Activated CD8-positive, alpha-beta memory T cell treated with anti-CD3 and anti-CD28 coated beads for 1 hour (primary cell): ENCODE results near the gene MMP28.
"Not testable (repeated sequence)": the region's sequence is repeated elsewhere in the genome, so short reads cannot be mapped to it uniquely, and the experiment has no call there.

Experiments used
- DNase-seq, 2 donors: peaks; one replicate each; pipeline ENCODE4 v3.0.0-alpha.2; 2020; ENCODE audit warnings: low read depth in 1 of 2; ENCODE audit errors: extremely low read depth in 1 of 2

The MMP28 gene

GRCh38 chr17:35766489-35766877 lies 29.0 kb downstream of the MMP28 start:
- DNase-seq = no peak

GRCh38 chr17:35765756-35766488 lies 29.5 kb downstream of the MMP28 start:
- DNase-seq = no peak

- DNase-seq = no peak
These were observed 30.2 kb downstream of the MMP28 start for GRCh38 chr17:35765086-35765710.

- peak; percentile 62 to 78 for DNase-seq
These were observed 31.1 kb downstream of the MMP28 start for GRCh38 chr17:35764123-35764991.

DNA sequence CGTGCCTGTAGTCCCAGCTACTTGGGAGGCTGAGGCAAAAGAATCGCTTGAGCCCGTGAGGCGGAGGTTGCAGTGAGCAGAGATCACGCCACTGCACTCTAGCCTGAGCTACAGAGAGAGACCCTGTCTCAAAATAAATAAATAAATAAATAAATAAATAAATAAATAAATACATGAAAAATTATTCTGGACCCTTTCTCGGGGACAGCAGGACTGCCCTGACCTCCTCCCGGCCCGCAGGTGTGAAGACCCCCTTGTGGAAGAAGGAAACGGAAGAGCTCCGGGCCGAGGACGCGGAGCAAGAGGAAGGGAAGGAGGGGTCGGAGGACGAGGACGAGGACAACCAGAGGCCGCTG lies 31.7 kb downstream of the MMP28 start:
- DNase-seq = no peak

DNA sequence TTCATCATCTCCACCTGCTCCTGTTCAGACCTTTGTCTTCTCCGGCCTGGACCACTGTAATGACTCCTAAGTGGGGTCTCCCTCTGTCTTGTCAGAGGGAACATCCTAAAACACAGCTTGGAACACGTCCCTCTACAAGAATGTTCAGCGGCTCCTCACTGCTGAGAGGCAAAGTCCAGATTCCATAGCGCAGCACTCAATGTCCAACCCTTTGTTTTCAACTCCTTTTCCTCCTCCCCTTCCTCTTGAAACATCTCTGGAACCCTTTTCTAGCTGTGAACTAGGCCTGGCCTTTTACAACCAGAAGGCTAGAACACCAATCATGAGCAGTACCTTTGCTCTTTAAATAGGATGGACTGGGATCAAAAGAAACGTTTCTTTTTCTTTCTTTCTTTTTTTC lies 33.8 kb downstream of the MMP28 start:
- DNase-seq = no peak

DNA sequence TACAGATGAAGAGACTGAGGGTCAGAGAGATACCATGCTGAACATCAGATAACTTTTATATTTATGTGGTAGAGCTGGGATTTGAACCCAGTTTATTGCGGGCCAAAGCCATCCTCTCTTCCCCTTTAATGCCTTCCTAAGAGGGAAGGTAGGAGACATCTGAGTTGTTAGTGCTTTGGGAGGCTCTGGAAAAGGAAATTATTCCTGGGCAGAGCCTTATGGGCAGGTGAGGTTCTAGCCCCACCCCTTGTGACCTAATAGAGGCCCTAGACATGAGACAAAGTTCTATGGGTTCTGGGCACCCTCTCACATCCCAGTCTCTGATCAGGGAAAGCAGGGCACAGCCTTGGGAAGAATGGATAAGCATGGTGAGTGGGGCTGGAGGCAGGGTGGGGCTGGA lies 34.9 kb downstream of the MMP28 start, which contains the start of gene C17orf50:
C17orf50 (plus strand) TSS at position 301 of the 400 bp plus-strand sequence; CDS start at position 356, 55 bp downstream.
- no peak for DNase-seq

GRCh38 chr17:35757243-35757642 lies 38.2 kb downstream of the MMP28 start:
- DNase-seq = no peak

DNA sequence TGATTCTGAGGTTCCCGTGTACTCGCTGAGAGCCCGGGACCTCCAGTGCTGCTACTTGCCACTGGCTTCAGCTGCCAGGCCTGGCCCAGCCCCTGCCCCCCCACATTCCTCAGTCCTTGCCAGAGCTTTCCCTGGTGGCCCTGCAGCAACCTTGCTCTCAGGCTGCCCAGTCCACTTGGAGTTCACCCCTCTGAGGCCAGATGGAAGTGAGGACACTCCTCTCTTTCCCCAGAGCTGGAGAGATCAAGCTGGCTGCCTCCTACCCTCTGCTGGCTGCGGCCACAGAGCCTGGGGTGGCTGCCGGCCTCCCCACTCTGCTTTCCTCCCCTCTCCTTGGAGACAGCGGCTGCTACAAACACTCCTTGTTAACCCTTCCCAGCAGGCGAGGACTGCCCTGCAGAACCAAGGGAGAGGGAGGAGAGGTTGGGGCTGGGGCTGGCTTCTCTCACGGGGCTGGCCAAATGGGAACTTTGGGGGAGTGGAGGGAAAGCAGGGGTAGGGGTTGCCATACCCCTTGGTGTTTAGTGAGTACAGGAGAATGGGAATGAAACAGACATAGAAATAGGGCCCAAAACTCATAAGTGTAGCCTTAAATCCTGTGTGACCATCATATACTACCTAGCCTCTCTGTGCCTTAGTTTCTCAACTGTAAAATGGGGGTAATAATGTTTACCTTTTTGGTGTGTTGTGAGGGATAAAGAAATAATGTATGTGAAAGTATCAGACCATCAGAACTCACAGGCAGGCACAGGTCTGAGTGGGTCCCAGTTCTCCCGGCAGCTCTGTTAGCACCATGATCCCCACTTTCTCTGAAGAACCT lies 42.3 kb downstream of the MMP28 start, which contains the start of gene GAS2L2:
GAS2L2 (minus strand) TSS at position 295 of the 820 bp plus-strand sequence. CDS start 389 bp downstream, outside the sequence.
- no peak for DNase-seq

GRCh38 chr17:35752471-35752870 lies 43.0 kb downstream of the MMP28 start:
- no peak for DNase-seq

DNA sequence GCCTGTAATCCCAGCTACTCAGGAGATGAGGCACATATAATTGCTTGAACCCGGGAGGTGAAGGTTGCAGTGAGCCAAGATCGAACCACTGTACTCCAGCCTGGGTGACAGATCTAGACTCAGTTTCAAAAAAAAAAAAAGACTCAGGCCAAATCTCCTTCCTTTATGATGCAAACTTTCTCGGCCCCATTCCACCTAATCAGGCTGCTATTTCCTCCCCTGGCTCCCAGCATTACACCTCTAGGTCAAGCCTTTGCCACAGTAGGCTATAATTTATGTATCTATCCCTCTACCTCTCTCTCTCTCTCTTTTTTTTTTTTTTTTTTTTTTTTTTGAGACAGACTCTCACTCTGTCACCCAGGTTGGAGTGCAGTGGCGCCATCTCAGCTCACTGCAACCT lies 43.9 kb downstream of the MMP28 start:
- not testable (repeated sequence) for DNase-seq

DNA sequence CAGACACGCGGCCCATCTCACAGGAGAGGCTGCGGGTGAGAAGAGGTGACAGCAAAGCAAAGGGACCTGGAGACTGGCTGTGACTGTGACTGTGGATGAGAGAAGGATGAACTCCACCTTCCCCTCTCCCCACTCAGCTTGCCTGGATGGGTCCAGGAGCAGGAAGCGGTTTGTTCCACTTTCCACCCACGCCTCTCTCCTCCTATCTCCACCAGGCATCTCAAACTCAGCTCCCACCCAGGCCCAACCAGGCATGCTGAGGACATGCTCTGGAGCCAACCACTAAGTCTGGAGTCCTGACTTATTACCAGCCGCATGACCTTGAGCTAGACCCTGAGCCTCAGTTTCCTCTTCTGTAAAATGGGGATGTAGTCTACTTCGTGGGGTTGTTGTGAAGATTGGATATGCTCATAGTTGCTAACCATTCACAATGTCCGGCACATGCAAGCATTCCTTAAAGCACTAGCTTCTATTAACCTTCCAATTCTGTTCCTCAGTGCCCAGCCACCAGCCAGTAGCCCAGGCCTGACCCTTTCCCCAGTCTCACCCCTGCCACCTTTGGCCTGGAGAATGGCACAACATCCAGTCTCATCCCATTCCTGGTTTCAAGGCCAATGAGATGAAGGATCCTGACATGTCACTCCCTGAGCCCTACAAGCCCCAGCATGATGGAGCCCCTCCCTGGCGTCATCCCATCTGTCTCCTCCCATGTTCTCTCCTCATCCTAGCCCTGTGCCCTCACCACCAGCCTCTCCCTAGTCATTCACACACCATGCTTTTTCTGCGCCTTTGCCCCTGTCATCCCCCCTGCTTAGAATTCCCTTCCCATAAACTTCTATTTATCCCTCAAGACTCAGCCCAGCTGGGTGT lies 44.7 kb downstream of the MMP28 start:
- no peak for DNase-seq

DNA sequence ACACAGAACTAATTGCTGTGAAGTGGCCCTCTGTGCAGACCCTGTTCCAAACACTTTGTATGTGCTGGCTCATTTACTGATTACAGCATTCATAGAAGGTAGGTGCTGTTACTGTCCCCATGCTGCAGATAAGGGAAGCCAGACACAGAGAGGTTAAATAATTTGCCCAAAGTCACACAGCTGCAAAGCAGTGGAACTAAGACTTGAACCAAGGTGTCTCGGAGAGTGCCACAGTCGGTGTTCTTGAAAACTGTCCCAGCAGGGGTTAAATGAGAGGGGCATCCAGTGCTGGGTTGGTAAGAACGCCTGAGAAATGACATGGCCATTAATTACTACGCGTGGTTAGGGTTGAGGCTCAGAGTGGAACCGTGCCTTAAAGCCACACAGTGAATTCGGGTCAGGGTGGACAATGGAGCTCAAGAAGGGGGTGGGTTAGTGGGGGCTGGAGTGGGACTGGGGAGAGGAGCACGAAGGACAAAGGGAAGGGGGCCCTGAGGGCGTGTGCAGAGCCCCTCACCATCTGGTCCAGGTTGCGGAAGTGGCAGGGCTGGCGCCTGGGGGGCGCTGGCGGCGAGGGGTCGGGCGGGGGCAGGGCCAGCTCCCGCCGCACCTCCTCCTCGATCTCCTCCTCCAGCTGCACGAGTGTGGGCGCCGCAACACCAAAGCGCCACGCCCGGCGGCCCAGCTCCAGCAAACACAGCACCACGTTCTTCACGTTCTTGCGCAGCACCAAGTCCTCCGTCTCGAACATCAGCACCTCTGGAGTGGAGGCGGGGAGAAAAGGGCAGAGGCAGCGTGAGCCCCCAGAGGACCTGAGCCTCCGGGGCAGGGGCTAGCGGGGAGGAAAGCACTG lies 45.7 kb downstream of the MMP28 start:
- DNase-seq = no peak

DNA sequence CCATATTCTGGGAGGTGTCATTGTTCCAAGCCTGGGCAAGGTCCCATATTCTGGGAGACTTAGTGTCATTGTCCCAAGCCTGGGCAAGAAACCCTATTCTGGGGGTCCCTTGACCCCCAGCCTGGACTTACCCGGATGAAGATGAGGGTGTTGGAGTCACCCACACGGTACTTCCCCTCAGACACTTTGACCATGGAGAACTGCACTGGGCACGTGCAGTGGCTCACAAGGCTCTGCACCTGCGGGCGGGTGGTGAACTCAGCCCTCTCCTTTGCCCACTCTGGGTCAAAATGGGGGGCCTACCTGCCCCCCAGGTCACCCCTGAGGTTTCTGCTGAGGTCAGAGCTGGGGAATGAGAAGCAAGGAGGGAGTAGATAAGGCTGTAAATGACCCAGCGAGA lies 46.5 kb downstream of the MMP28 start:
- DNase-seq = no peak

- no peak for DNase-seq
These were observed 47.0 kb downstream of the MMP28 start for GRCh38 chr17:35748341-35748841.

DNA sequence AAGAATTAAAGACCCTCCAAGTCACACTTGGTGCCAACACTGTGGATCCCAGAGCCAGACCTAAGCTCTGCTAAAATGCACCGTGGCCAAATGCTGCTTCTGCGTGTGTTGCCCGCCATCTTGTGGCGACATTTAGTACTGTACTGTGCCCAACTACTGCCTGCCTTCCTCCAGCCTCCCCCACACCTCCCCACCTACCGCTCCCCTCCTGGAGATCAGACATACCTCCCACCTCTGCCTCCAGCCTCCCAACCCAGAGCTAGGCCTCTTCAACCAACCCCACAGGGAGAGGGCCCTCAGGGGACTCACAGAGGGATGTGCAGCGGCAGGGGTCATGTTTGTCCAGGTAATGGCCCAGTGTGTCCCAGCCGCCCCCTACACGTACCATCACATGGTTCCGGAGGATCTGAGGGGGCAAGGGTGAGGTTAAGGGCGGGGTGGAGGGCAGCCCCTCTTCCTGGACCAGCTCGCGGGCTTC lies 47.9 kb downstream of the MMP28 start:
- peak; percentile 48 to 64 for DNase-seq

DNA sequence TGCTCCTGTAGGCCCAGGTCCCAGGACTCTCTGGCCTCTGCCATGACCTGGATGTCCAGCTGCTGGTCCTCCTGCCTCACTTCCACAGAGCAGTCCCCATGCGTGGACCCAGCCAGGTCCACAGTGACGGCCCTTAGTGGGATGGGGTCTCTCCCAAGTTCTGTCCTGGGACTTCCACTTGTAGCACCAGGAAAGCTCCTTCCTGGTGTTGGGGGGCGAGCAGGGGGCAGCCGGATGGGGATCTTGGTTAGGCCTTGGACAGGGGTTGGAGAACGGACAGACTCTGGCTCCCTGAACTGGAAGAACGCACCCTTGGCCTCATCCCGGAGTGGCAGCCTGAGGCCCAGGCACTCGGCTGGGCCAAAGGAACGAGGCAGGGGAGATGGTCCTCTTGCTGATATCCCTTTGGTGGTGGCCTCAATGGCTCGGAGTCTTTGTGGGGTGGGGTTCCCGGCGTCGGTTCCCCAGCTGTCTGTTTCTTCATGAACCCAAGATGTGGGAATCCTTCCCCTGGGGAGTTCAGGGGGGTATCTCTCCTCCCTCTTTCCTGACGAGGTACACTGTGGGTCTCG lies 49.6 kb downstream of the MMP28 start:
- DNase-seq = no peak

DNA sequence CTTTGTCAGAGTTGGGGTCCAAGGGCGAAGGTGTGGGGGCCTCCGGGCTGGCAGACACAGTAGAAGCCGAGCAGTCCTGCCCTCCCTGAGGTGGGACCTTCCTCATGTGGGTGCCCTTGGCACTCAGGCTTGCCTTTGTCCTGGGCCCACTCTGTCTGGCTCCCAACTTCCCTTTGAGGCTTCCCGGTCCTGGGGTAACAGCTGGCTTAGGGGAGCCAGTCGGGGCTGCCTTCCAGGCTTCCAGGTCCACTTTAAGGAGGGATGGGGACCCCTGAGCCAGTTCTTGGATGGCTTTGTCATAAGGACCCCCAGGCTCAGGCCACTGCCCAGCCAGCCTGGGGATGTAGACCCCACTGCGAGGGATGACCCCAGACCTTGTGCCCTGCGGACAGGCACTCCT lies 50.2 kb downstream of the MMP28 start:
- no peak for DNase-seq
